HG03103 (cell line): ENCODE results near the gene EGF.
"Not testable (repeated sequence)": the region's sequence is repeated elsewhere in the genome, so short reads cannot be mapped to it uniquely, and the experiment has no call there.

Experiments
- ATAC-seq: cut with Tn5 transposase; IDR thresholded peaks from one replicate; pipeline ENCODE4 v1.9.1; 2021; ENCODE audit warnings: low read depth; ENCODE audit not compliant: unreplicated experiment

The EGF gene

GRCh38 chr4:110022457-110022856 lies 109.8 kb downstream of the EGF start:
- ATAC-seq: no peak

GRCh38 chr4:110025056-110025455 lies 112.4 kb downstream of the EGF start:
- no peak for ATAC-seq

DNA sequence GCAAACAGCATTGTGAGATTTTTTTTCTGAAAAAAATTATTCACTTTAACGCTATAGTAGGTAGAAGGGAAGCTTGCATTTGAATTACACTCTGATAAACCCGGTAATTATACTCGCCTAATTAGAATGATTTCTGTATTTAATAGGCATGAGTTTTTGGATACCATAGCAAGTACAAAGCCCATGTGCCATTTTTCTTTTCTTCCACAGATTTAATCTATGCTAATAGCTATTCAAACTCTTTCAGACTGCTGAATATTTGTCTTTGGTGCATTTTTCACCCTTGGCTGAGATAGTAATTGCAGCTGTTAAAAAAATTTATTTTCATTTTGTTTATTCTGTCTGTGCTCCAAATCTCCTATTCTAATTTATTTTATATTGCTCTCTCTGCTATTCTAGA lies 113.0 kb downstream of the EGF start:
- no peak for ATAC-seq

- ATAC-seq: no peak
These were observed 119.9 kb downstream of the EGF start for GRCh38 chr4:110032603-110033002.

DNA sequence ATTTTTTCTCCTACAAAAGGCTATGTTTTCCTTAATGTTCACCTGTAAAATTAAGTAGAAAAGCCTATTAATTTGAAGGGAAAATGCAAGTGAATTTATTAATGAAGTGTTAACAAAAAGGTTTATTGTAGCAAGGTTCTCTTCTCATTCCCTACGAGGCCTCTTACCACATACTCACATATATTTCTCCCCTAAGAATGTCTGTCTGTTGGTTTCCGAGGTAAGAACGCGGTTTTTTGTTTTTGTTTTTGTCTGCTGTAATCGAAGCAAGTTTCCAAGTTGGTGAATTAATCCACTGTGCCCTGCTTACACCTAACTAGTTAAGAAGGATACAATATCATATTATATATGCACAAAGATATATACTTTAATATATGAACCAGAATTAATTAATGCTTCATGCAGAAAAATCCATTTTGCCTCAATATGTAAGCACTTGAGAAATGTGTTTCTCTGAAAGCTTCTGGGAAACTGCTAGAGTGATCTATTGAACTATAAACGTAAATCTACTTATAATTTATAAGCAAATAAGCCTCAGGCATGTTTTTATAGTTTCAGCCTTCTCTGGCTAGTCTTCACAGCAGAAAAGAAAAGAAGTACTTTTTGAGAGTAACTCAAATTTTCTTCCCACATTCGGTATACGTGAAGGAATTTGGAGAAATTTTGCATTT lies 120.8 kb downstream of the EGF start:
- no peak for ATAC-seq

DNA sequence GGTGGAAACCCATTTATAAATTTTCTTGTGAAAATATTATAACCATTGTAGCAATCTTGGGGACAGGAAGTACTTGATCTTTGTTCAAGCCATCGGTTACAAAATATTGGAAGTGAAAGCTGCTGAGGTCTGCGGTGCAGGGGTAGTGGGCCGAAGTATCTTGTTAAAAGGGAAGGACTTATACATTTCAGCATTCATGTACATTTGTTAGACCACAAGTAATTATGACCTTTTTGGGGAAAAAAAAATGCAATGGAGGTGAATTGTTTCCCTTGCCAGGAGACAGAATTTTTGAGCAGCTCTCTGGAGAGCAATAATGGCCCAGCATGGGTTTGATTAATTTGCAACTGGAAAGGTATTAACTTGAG lies 121.3 kb downstream of the EGF start:
- peak; percentile 99 for ATAC-seq

DNA sequence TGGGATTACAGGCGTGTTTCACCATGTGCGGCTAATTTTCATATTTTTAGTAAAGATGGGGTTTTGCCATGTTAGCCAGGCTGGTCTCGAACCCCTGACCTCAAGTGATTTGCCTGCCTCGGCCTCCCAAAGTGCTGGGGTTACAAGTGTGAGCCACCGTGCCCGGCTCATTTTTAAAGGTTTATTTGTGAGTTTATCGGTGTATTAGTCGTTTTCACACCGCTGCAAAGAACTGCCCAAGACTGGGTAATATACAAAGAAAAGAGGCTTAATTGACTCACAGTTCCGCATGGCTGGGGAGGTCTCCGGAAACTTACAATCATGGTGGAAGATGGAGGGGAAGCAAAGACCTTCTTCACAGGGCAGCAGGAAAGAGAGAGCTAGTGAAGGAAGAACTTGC lies 126.5 kb downstream of the EGF start:
- ATAC-seq: not testable (repeated sequence)

DNA sequence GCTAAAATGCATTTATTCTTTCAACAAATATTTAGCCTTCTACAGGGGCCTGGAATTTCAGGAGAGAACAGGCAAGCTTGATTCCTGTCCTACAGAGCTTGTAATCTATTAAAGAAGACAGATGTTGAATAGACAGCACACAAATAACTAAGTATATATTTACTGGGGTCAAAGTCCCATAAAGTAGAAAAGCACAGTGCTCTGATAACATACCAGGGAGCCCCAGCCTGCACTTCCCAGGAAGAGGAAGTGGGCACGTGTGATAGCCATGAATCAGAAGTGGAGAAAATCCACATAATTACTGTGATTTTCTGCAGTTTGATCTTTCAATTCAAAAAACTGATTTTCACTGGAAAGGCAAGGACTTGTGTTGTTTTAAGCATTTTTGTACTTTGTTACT lies 129.1 kb downstream of the EGF start:
- no peak for ATAC-seq

GRCh38 chr4:110042545-110043517 lies 130.1 kb downstream of the EGF start:
- no peak for ATAC-seq

GRCh38 chr4:110046588-110047049 lies 133.9 kb downstream of the EGF start:
- no peak for ATAC-seq

- ATAC-seq: peak; percentile 75
These were observed 137.6 kb downstream of the EGF start for GRCh38 chr4:110049951-110050925.

DNA sequence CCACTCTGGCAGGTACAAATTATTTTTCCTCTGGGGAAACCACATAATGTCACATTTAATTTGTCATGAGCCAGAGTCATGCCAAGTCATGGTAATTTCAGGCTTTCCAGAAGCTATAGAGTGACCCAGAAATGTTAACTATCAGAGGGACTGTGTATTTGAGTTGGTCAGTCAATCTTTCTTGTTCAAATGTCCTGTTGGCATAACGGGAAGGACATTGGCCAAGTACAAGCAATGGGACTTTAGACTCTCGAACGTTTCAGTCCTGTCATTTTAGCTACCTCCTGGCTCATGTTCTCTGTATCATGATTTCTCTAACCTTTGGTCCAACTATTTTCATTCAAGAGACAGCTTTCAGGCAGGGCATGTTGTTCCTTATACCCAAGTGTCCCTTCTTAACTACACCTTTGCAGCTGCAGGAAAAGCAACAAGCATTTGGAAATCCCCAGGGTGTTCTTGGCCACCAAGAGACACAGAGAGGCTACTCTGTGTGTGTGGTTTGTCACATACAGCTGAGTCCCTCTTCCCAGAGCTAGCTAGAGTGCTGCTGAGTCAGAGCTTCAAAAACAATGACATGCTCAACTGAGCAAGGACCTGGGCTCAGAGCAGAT lies 142.6 kb downstream of the EGF start:
- ATAC-seq: peak; percentile 57

- ATAC-seq: no peak
These were observed 146.0 kb downstream of the EGF start for GRCh38 chr4:110058677-110059076.

GRCh38 chr4:110059556-110060191 lies 147.0 kb downstream of the EGF start:
- ATAC-seq: peak; percentile 89

DNA sequence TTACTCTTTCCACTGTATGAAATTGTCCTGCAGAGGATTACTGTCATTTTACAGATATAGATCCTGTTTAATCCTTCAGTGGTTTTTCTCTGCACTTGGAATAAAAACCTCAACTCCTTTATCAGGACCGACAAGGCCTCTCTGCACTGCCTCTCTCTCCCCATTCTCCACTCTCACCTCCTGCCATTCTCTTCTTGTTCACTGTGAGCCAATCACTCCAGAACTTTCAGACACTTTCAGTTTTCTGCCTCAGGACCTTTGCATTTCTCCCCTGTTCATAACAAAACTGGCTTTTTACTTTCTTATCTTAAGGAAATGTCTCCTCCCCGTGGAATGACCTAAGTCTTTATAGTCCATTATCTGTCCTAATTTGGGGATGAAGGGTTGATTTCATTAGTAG lies 148.4 kb downstream of the EGF start:
- ATAC-seq: no peak
